NAMALWA (cell line): ENCODE measurements around the gene VASN.

Source experiments
- DNase-seq: peaks from one replicate; pipeline ENCODE4 v3.0.0-alpha.2; 2015; ENCODE audit warnings: low spot score

VASN gene

GRCh38 chr16:4372578-4373355 is 1.1 kb downstream of the VASN start:
- peak; percentile 50 for DNase-seq

- no peak for DNase-seq
Observed at GRCh38 chr16:4373356-4373908, 1.8 kb downstream of the VASN start.

- DNase-seq: no peak
Observed at GRCh38 chr16:4373909-4374742, 2.5 kb downstream of the VASN start.

GRCh38 chr16:4375717-4376116 is 4.1 kb downstream of the VASN start:
- DNase-seq: no peak

GRCh38 chr16:4376126-4376892 is 4.7 kb downstream of the VASN start:
- DNase-seq: no peak

GRCh38 chr16:4376893-4377572 is 5.4 kb downstream of the VASN start:
- DNase-seq: no peak

- no peak for DNase-seq
Observed at GRCh38 chr16:4377573-4378154, 6.0 kb downstream of the VASN start.

GRCh38 chr16:4378161-4378666 is 6.6 kb downstream of the VASN start:
- DNase-seq: no peak

- DNase-seq: no peak
Observed at GRCh38 chr16:4378999-4379690, 7.5 kb downstream of the VASN start.

GRCh38 chr16:4380119-4381063 is 8.7 kb downstream of the VASN start:
- no peak for DNase-seq

- no peak for DNase-seq
Observed at GRCh38 chr16:4381072-4381934, 9.7 kb downstream of the VASN start.

GRCh38 chr16:4381935-4382794 is 10.5 kb downstream of the VASN start:
- DNase-seq: no peak

GRCh38 chr16:4382795-4383357 is 11.2 kb downstream of the VASN start:
- no peak for DNase-seq

GRCh38 chr16:4383591-4384444 is 12.2 kb downstream of the VASN start:
- no peak for DNase-seq

- DNase-seq: no peak
Observed at GRCh38 chr16:4384509-4384942, 12.9 kb downstream of the VASN start.
